T-helper 17 cell (primary cell): ENCODE results near the gene IGF1R. TPM values are rescaled to one million over a fixed set of nuclear protein-coding genes. Genes with fewer than 3 reads are reported as not detected.

Experiments used
- ATAC-seq: fragments of 150-1000 bp; cut with Tn5 transposase; 2 replicates; pipeline ENCODE4 v1.10.0; 2021; ENCODE audit warnings: mild to moderate bottlenecking, moderate library complexity
- DNase-seq, 3 donors: peaks; one replicate each; pipeline versions ENCODE4 v3.0.0 to v3.0.0-alpha.2; 2020 to 2021
- H3K9me3 ChIP-seq: one replicate; pipeline ENCODE4 v1.7.0; 2013; ENCODE audit warnings: low read length, mild to moderate bottlenecking; ENCODE audit not compliant: control insufficient read depth, poor library complexity, severe bottlenecking
- H3K27ac Mint-ChIP-seq: one replicate; pipeline ENCODE4 v1.8.0; 2022; ENCODE audit warnings: mild to moderate bottlenecking, moderate library complexity, mixed read lengths
- H3K27me3 Mint-ChIP-seq: one replicate; pipeline ENCODE4 v1.8.0; 2022; ENCODE audit warnings: mixed read lengths
- H3K36me3 Mint-ChIP-seq: one replicate; pipeline ENCODE4 v1.8.0; 2022; ENCODE audit warnings: low read depth, mixed read lengths
- H3K4me1 Mint-ChIP-seq: one replicate; pipeline ENCODE4 v1.8.0; 2022; ENCODE audit warnings: mild to moderate bottlenecking, mixed read lengths
- H3K4me3 Mint-ChIP-seq: one replicate; pipeline ENCODE4 v1.8.0; 2022; ENCODE audit warnings: mild to moderate bottlenecking, moderate library complexity, mixed read lengths
- total RNA-seq, 4 donors: library from RNA in 2 of 4; stranded (reverse) in 2 of 4; gene quantifications; one replicate each; pipeline ENCODE4 v1.2.3 and lab custom pipeline; 2022 to 2026

Gene IGF1R
- total RNA-seq, 2 donors from 2014 or later = 13.7 to 27.1 TPM

GRCh38 chr15:98794211-98794610 is 145.9 kb downstream of the IGF1R start:
- ATAC-seq = no peak
- no peak overlapping the region for H3K4me3 Mint-ChIP-seq
- H3K27me3 Mint-ChIP-seq = peaks cover 12% of the 10 kb centered on the region
- no peaks in the 10 kb centered on the region for H3K9me3 ChIP-seq
- DNase-seq = no peak
- no peak overlapping the region for H3K27ac Mint-ChIP-seq
- no peaks in the 10 kb centered on the region for H3K36me3 Mint-ChIP-seq
- H3K4me1 Mint-ChIP-seq = peaks cover 14% of the 10 kb centered on the region

- Mint-ChIP-seq H3K27me3 (peaks cover 7% of the 10 kb centered on the region), H3K27ac (no peak overlapping the region), H3K4me3 (no peak overlapping the region), H3K36me3 (no peaks in the 10 kb centered on the region), H3K4me1 (peaks cover 17% of the 10 kb centered on the region)
- no peaks in the 10 kb centered on the region for H3K9me3 ChIP-seq
- DNase-seq = no peak
- ATAC-seq = no peak
These were observed 146.4 kb downstream of the IGF1R start for GRCh38 chr15:98794748-98795147.

GRCh38 chr15:98795980-98796379 is 147.6 kb downstream of the IGF1R start:
- no peak overlapping the region for H3K4me3 Mint-ChIP-seq

GRCh38 chr15:98796685-98797357 is 148.5 kb downstream of the IGF1R start:
- ATAC-seq (no peak), DNase-seq (no peak)
- peaks cover 17% of the 10 kb centered on the region for H3K4me1 Mint-ChIP-seq
- no peak overlapping the region for H3K27ac Mint-ChIP-seq
- H3K36me3 Mint-ChIP-seq = no peaks in the 10 kb centered on the region
- H3K9me3 ChIP-seq = no peaks in the 10 kb centered on the region
- no peak overlapping the region for H3K4me3 Mint-ChIP-seq
- H3K27me3 Mint-ChIP-seq = no peaks in the 10 kb centered on the region

More at GRCh38 chr15:98795980-98796379, 147.6 kb downstream of the IGF1R start:
- ATAC-seq (no peak), DNase-seq (no peak)
- peaks cover 17% of the 10 kb centered on the region for H3K4me1 Mint-ChIP-seq
- no peaks in the 10 kb centered on the region for H3K36me3 Mint-ChIP-seq
- no peak overlapping the region for H3K27ac Mint-ChIP-seq
- no peaks in the 10 kb centered on the region for H3K9me3 ChIP-seq
- H3K27me3 Mint-ChIP-seq = no peaks in the 10 kb centered on the region

- no peak overlapping the region for H3K27ac Mint-ChIP-seq
- H3K4me1 Mint-ChIP-seq = peaks cover 14% of the 10 kb centered on the region
- no peak for ATAC-seq
- DNase-seq = no peak
- H3K9me3 ChIP-seq = no peaks in the 10 kb centered on the region
- no peaks in the 10 kb centered on the region for H3K27me3 Mint-ChIP-seq
- no peaks in the 10 kb centered on the region for H3K36me3 Mint-ChIP-seq
- H3K4me3 Mint-ChIP-seq = no peak overlapping the region
These were observed 150.1 kb downstream of the IGF1R start for GRCh38 chr15:98798375-98798893.

GRCh38 chr15:98799461-98800390 is 151.4 kb downstream of the IGF1R start:
- H3K27ac Mint-ChIP-seq = no peak overlapping the region
- H3K36me3 Mint-ChIP-seq = peaks cover 3% of the 10 kb centered on the region
- H3K9me3 ChIP-seq = no peaks in the 10 kb centered on the region
- H3K27me3 Mint-ChIP-seq = no peaks in the 10 kb centered on the region
- ATAC-seq (no peak), DNase-seq (no peak)
- H3K4me3 Mint-ChIP-seq = peak overlapping the region; percentile 19
- peaks cover 12% of the 10 kb centered on the region for H3K4me1 Mint-ChIP-seq

- H3K27me3 Mint-ChIP-seq = no peaks in the 10 kb centered on the region
- H3K36me3 Mint-ChIP-seq = peaks cover 3% of the 10 kb centered on the region
- ATAC-seq = no peak
- H3K4me3 Mint-ChIP-seq = no peak overlapping the region
- H3K4me1 Mint-ChIP-seq = peaks cover 12% of the 10 kb centered on the region
- DNase-seq = no peak
- no peaks in the 10 kb centered on the region for H3K9me3 ChIP-seq
- H3K27ac Mint-ChIP-seq = peak overlapping the region; percentile 66
These were observed 152.3 kb downstream of the IGF1R start for GRCh38 chr15:98800437-98801233.

GRCh38 chr15:98801234-98801561 is 152.9 kb downstream of the IGF1R start:
- H3K9me3 ChIP-seq = no peaks in the 10 kb centered on the region
- Mint-ChIP-seq H3K36me3 (peaks cover 3% of the 10 kb centered on the region), H3K4me3 (no peak overlapping the region), H3K27me3 (no peaks in the 10 kb centered on the region), H3K4me1 (peaks cover 12% of the 10 kb centered on the region), H3K27ac (peak overlapping the region; percentile 66)
- ATAC-seq = no peak
- no peak for DNase-seq

GRCh38 chr15:98802187-98802586 is 153.8 kb downstream of the IGF1R start:
- Mint-ChIP-seq H3K27me3 (no peaks in the 10 kb centered on the region), H3K4me3 (no peak overlapping the region), H3K36me3 (peaks cover 3% of the 10 kb centered on the region), H3K4me1 (peaks cover 13% of the 10 kb centered on the region), H3K27ac (no peak overlapping the region)
- no peak for ATAC-seq
- H3K9me3 ChIP-seq = no peaks in the 10 kb centered on the region
- DNase-seq = no peak

- H3K27ac Mint-ChIP-seq = no peak overlapping the region
- peaks cover 15% of the 10 kb centered on the region for H3K4me1 Mint-ChIP-seq
- H3K9me3 ChIP-seq = no peaks in the 10 kb centered on the region
- H3K27me3 Mint-ChIP-seq = no peaks in the 10 kb centered on the region
- no peak for DNase-seq
- ATAC-seq = no peak
- H3K4me3 Mint-ChIP-seq = no peak overlapping the region
- H3K36me3 Mint-ChIP-seq = peaks cover 3% of the 10 kb centered on the region
These were observed 155.1 kb downstream of the IGF1R start for GRCh38 chr15:98803228-98804056.

- H3K4me1 Mint-ChIP-seq = peaks cover 15% of the 10 kb centered on the region
- peaks cover 3% of the 10 kb centered on the region for H3K36me3 Mint-ChIP-seq
- H3K27ac Mint-ChIP-seq = no peak overlapping the region
- H3K27me3 Mint-ChIP-seq = no peaks in the 10 kb centered on the region
- H3K9me3 ChIP-seq = no peaks in the 10 kb centered on the region
- DNase-seq (no peak), ATAC-seq (no peak)
- no peak overlapping the region for H3K4me3 Mint-ChIP-seq
These were observed 155.7 kb downstream of the IGF1R start for GRCh38 chr15:98804057-98804380.

- Mint-ChIP-seq H3K4me1 (peaks cover 10% of the 10 kb centered on the region), H3K4me3 (no peak overlapping the region), H3K36me3 (peaks cover 3% of the 10 kb centered on the region), H3K27me3 (no peaks in the 10 kb centered on the region), H3K27ac (no peak overlapping the region)
- no peak for DNase-seq
- ATAC-seq = no peak
- no peaks in the 10 kb centered on the region for H3K9me3 ChIP-seq
These were observed 157.3 kb downstream of the IGF1R start for GRCh38 chr15:98805434-98806274.
